ENCODE results near the gene ETS1. TPM values are rescaled to one million over a fixed set of nuclear protein-coding genes. Genes with fewer than 3 reads are reported as not detected.
A peak's percentile ranks its signal among the peaks of the same experiment; 100 is the strongest.

The ETS1 gene
- total and polyA plus RNA-seq, 2 experiments from 2014 or later = 25.6 to 52.6 TPM

GRCh38 chr11:128549256-128549944 lies 38.0 kb downstream of the ETS1 start:
- H3K36me3 ChIP-seq (ENCODE audit: insufficient read depth) = peaks cover 10% of the 10 kb centered on the region; the same call in 1 of the 2 replicates
- no peaks in the 10 kb centered on the region for H3K9me3 Mint-ChIP-seq
- H3F3A ChIP-seq (replicated peaks; ENCODE audit: low read depth) = 0 out of 2 replicates have a peak, but pooled peaks cover 10% of the 10 kb centered on the region
- peak; percentile 53; the same call in 1 of the 2 replicates for TF ChIP-seq POLR2AphosphoS5 (IDR thresholded peaks at IDR 0.05; ENCODE audit: low read depth)
- no peak for TF ChIP-seq NANOG (IDR thresholded peaks at IDR 0.05; ENCODE audit: borderline replicate concordance)
- peak overlapping the region; percentile 86 for H3K4me2 ChIP-seq
- peaks cover 32% of the 10 kb centered on the region for H3K4me1 Mint-ChIP-seq
- peak overlapping the region; percentile 59 for H3K4me3 ChIP-seq
- DNase-seq (ENCODE audit: low spot score) (peak; percentile 58), ATAC-seq (peak; percentile 56)
- peaks cover 10% of the 10 kb centered on the region; the same call in 1 of the 2 replicates for H3K79me2 ChIP-seq (replicated peaks; ENCODE audit: insufficient read depth)
- H3K4me1 ChIP-seq (ENCODE audit: insufficient read depth) = peaks cover 41% of the 10 kb centered on the region
- no peak overlapping the region for H2AFZ ChIP-seq
- H3K27me3 ChIP-seq (ENCODE audit: insufficient read depth) = peaks cover 73% of the 10 kb centered on the region
- no peaks in the 10 kb centered on the region for H3K9me2 ChIP-seq (ENCODE audit: insufficient read depth)
- peaks cover 72% of the 10 kb centered on the region for H4K20me1 ChIP-seq (replicated peaks; ENCODE audit: insufficient read depth)
- peak overlapping the region; percentile 76 for H3K4me3 Mint-ChIP-seq
- no peak overlapping the region for H3K27ac Mint-ChIP-seq
- H3K27me3 Mint-ChIP-seq (ENCODE audit: insufficient read depth, low read depth, poor library complexity) = peaks cover 70% of the 10 kb centered on the region
- peaks cover 18% of the 10 kb centered on the region for H3K36me3 Mint-ChIP-seq (ENCODE audit: low read depth)
- H3K27ac ChIP-seq (ENCODE audit: low read depth) = no peak overlapping the region

- H3K79me2 ChIP-seq (replicated peaks; ENCODE audit: insufficient read depth) = peaks cover 10% of the 10 kb centered on the region; the same call in 1 of the 2 replicates
- H3K36me3 Mint-ChIP-seq (ENCODE audit: low read depth) = peaks cover 13% of the 10 kb centered on the region
- peaks cover 70% of the 10 kb centered on the region for H3K27me3 Mint-ChIP-seq (ENCODE audit: insufficient read depth, low read depth, poor library complexity)
- H3K27me3 ChIP-seq (ENCODE audit: insufficient read depth) = peaks cover 73% of the 10 kb centered on the region
- peaks cover 72% of the 10 kb centered on the region for H4K20me1 ChIP-seq (replicated peaks; ENCODE audit: insufficient read depth)
- H3K36me3 ChIP-seq (ENCODE audit: insufficient read depth) = 0 out of 2 replicates have a peak, but pooled peaks cover 5% of the 10 kb centered on the region
- H3K27ac Mint-ChIP-seq = no peak overlapping the region
- no peak overlapping the region for H3K27ac ChIP-seq (ENCODE audit: low read depth)
- H2AFZ ChIP-seq = no peak overlapping the region
- H3K4me3 Mint-ChIP-seq = peak overlapping the region; percentile 76
- 0 out of 2 replicates have a peak, but pooled peaks cover 10% of the 10 kb centered on the region for H3F3A ChIP-seq (replicated peaks; ENCODE audit: low read depth)
- H3K4me3 ChIP-seq = peak overlapping the region; percentile 59
- H3K9me2 ChIP-seq (ENCODE audit: insufficient read depth) = no peaks in the 10 kb centered on the region
- DNase-seq (ENCODE audit: low spot score) (peak; percentile 60), ATAC-seq (peak; percentile 69)
- H3K4me1 Mint-ChIP-seq = peaks cover 33% of the 10 kb centered on the region
- peaks cover 42% of the 10 kb centered on the region for H3K4me1 ChIP-seq (ENCODE audit: insufficient read depth)
- no peak for TF ChIP-seq ETS1 (IDR thresholded peaks at IDR 0.05)
- TF ChIP-seq ZNF331 (CRISPR knock-in tag; IDR thresholded peaks at IDR 0.05; ENCODE audit: low read depth) = no peak
- peak; percentile 32 for TF ChIP-seq EZH2 (IDR thresholded peaks at IDR 0.05; ENCODE audit: low read depth, unreplicated experiment)
- no peak for TF ChIP-seq POLR2AphosphoS5 (IDR thresholded peaks at IDR 0.05; ENCODE audit: low read depth)
- H3K9me3 Mint-ChIP-seq = no peaks in the 10 kb centered on the region
- peak overlapping the region; percentile 86 for H3K4me2 ChIP-seq
These were observed 38.6 kb downstream of the ETS1 start for GRCh38 chr11:128548649-128549255.

GRCh38 chr11:128547946-128548648 lies 39.3 kb downstream of the ETS1 start:
- peaks cover 72% of the 10 kb centered on the region for H4K20me1 ChIP-seq (replicated peaks; ENCODE audit: insufficient read depth)
- no peak for DNase-seq (ENCODE audit: low spot score)
- H3K4me1 Mint-ChIP-seq = peaks cover 37% of the 10 kb centered on the region
- H3K27me3 ChIP-seq (ENCODE audit: insufficient read depth) = peaks cover 73% of the 10 kb centered on the region
- 0 out of 2 replicates have a peak, but pooled peaks cover 5% of the 10 kb centered on the region for H3K36me3 ChIP-seq (ENCODE audit: insufficient read depth)
- H3K4me3 Mint-ChIP-seq = peak overlapping the region; percentile 76
- peak; percentile 19 for ATAC-seq
- peaks cover 67% of the 10 kb centered on the region for H3K27me3 Mint-ChIP-seq (ENCODE audit: insufficient read depth, low read depth, poor library complexity)
- H3K79me2 ChIP-seq (replicated peaks; ENCODE audit: insufficient read depth) = peaks cover 10% of the 10 kb centered on the region; the same call in 1 of the 2 replicates
- no peak overlapping the region for H3K27ac Mint-ChIP-seq
- peak overlapping the region; percentile 86 for H3K4me2 ChIP-seq
- H3F3A ChIP-seq (replicated peaks; ENCODE audit: low read depth) = 0 out of 2 replicates have a peak, but pooled peaks cover 10% of the 10 kb centered on the region
- no peak overlapping the region for H3K27ac ChIP-seq (ENCODE audit: low read depth)
- peak overlapping the region; percentile 59 for H3K4me3 ChIP-seq
- H2AFZ ChIP-seq = no peak overlapping the region
- H3K9me2 ChIP-seq (ENCODE audit: insufficient read depth) = no peaks in the 10 kb centered on the region
- H3K4me1 ChIP-seq (ENCODE audit: insufficient read depth) = peaks cover 42% of the 10 kb centered on the region
- H3K36me3 Mint-ChIP-seq (ENCODE audit: low read depth) = peaks cover 8% of the 10 kb centered on the region; the same call in 1 of the 3 replicates
- H3K9me3 Mint-ChIP-seq = no peaks in the 10 kb centered on the region
- TF ChIP-seq REST (IDR thresholded peaks at IDR 0.05; ENCODE audit: unreplicated experiment) (no peak), ZNF114 (CRISPR knock-in tag; IDR thresholded peaks at IDR 0.05) (no peak), ZNF331 (CRISPR knock-in tag; IDR thresholded peaks at IDR 0.05; ENCODE audit: low read depth) (no peak), ETS1 (IDR thresholded peaks at IDR 0.05) (no peak), EZH2 (IDR thresholded peaks at IDR 0.05; ENCODE audit: low read depth, unreplicated experiment) (no peak), STAT1 (IDR thresholded peaks at IDR 0.05; ENCODE audit: unreplicated experiment) (no peak), NANOG (IDR thresholded peaks at IDR 0.05; ENCODE audit: borderline replicate concordance) (no peak)
